K562 (cell line): Measurements from ENCODE around the gene SLC19A3. TPM values are rescaled to one million over a fixed set of nuclear protein-coding genes. Genes with fewer than 3 reads are reported as not detected.
A peak's percentile ranks its signal among the peaks of the same experiment; 100 is the strongest.

ENCODE experiments used
- ATAC-seq: fragments of 200-7000 bp; cut with Tn5 transposase; 3 replicates; pipeline ENCODE4 v1.9.1; 2020; ENCODE audit warnings: moderate library complexity
- Bru-seq: library from RNA; stranded (reverse); fragments of 400-500 nt; gene quantifications from one replicate; lab custom pipeline; 2021; lab: Mats Ljungman, UMichigan
- BruChase-seq, 2 experiments: library from RNA; stranded (reverse); fragments of 400-500 nt; gene quantifications; one replicate each; lab custom pipeline; 2021; lab: Mats Ljungman, UMichigan
- BruUV-seq: library from RNA; stranded (reverse); fragments of 400-500 nt; replicated peaks from 2 replicates; lab custom pipeline; 2021; lab: Mats Ljungman, UMichigan
- CTCF ChIA-PET: fragments of 300-600 bp; formaldehyde crosslinking; extraction: SDS; loops from one replicate; lab custom pipeline; 2021; ENCODE audit warnings: low intra/inter-chr PET ratio; lab: Yijun Ruan, JAX
- POLR2A ChIA-PET: fragments of 300-600, 350-650 bp; sonication (Branson Sonifier 250); formaldehyde crosslinking; extraction: SDS; loops from one replicate; lab custom pipeline; 2021; ENCODE audit warnings: antibody characterized with exemption, inconsistent platforms; lab: Yijun Ruan, JAX
- DNase-seq, 4 experiments: peaks; one replicate each; pipeline versions ENCODE4 v3.0.0 to v3.0.0-alpha.2; 2011 to 2018; ENCODE audit warnings: low spot score in 3 of 4, mixed read lengths in 3 of 4; ENCODE audit errors: extremely low read depth in 1 of 4
- FAIRE-seq: peaks from 2 replicates; lab custom pipeline; 2011; peaks lifted over from hg19 to GRCh38; lab: Jason Lieb, UNC
- H2AFZ ChIP-seq: 2 replicates; pipeline ENCODE4 v1.6.0; 2011; ENCODE audit warnings: low read depth, low read length, control low read depth, inconsistent platforms
- H3K27ac ChIP-seq: fragments of 200-600 bp; 3 replicates; pipeline ENCODE4 v1.8.0; 2011; ENCODE audit warnings: low read depth, mild to moderate bottlenecking, control low read depth, inconsistent platforms, low read length, moderate library complexity, mixed read lengths; ENCODE audit errors: extremely low read depth
- H3K27me3 ChIP-seq, 2 experiments: fragments of 300-600 bp in 1 of 2; 2 replicates in 1 of 2; 3 replicates in 1 of 2; pipeline versions ENCODE4 v1.6.0 to v1.8.0; 2011; ENCODE audit warnings: inconsistent platforms in 2 of 2, low read length in 2 of 2, mild to moderate bottlenecking in 1 of 2, mixed read lengths in 1 of 2, moderate library complexity in 1 of 2; ENCODE audit not compliant: control insufficient read depth in 2 of 2, insufficient read depth in 2 of 2
- H3K36me3 ChIP-seq: fragments of 300-600 bp; 3 replicates; pipeline ENCODE4 v1.8.0; 2011; ENCODE audit warnings: mild to moderate bottlenecking, low read length, inconsistent platforms; ENCODE audit not compliant: control insufficient read depth, insufficient read depth
- H3K4me1 ChIP-seq, 2 experiments: fragments of 200-600 bp in 1 of 2; replicated peaks in 1 of 2; 2 replicates in 1 of 2; 3 replicates in 1 of 2; pipeline versions ENCODE4 v1.5.1 to v1.8.0; 2011; ENCODE audit warnings: inconsistent platforms in 2 of 2, low read length in 2 of 2, mild to moderate bottlenecking in 1 of 2, mixed read lengths in 1 of 2, moderate library complexity in 1 of 2; ENCODE audit not compliant: control insufficient read depth in 2 of 2, insufficient read depth in 2 of 2
- H3K4me2 ChIP-seq: 2 replicates; pipeline ENCODE4 v1.6.1; 2011; ENCODE audit warnings: low read length, control low read depth, inconsistent platforms, mixed read lengths; ENCODE audit not compliant: insufficient read depth
- H3K4me3 ChIP-seq: fragments of 200-600 bp; sonication (generic), shearing (Covaris generic); 2 replicates; pipeline ENCODE4 v1.5.1; 2016; ENCODE audit warnings: control low read depth, inconsistent platforms
- H3K79me2 ChIP-seq: fragments of 200-600 bp; 3 replicates; pipeline ENCODE4 v1.8.0; 2011; ENCODE audit warnings: low read length, inconsistent platforms; ENCODE audit not compliant: control insufficient read depth, insufficient read depth
- H3K9ac ChIP-seq, 2 experiments: 2 replicates each; pipeline versions ENCODE4 v1.6.0 to v1.6.1; 2011; ENCODE audit warnings: low read depth in 2 of 2, low read length in 2 of 2, control low read depth in 1 of 2, inconsistent platforms in 1 of 2, mild to moderate bottlenecking in 1 of 2, mixed read lengths in 1 of 2; ENCODE audit not compliant: insufficient read depth in 1 of 2
- H3K9me1 ChIP-seq: one replicate; pipeline ENCODE4 v1.6.0; 2011; ENCODE audit warnings: inconsistent platforms, mild to moderate bottlenecking, low read length, moderate library complexity; ENCODE audit not compliant: control insufficient read depth, insufficient read depth
- H3K9me3 ChIP-seq: replicated peaks from 2 replicates; pipeline ENCODE4 v1.5.1; 2011; ENCODE audit warnings: low read depth, low read length, inconsistent platforms; ENCODE audit not compliant: control insufficient read depth, insufficient read depth
- H4K20me1 ChIP-seq: replicated peaks from 2 replicates; pipeline ENCODE4 v1.6.1; 2011; ENCODE audit warnings: low read length, inconsistent platforms, mixed read lengths; ENCODE audit not compliant: control insufficient read depth, insufficient read depth
- HNRNPK ChIP-seq: fragments of 200-400 bp; formaldehyde crosslinking; IDR thresholded peaks from one replicate; pipeline ENCODE4 v1.6.1; 2018; ENCODE audit warnings: mild to moderate bottlenecking, low read depth, low read length; ENCODE audit not compliant: poor library complexity, severe bottlenecking
- TAL1 ChIP-seq: fragments of 450-650 bp; IDR thresholded peaks from 2 replicates; pipeline ENCODE4 v1.6.1; 2016; ENCODE audit warnings: mild to moderate bottlenecking
- WHSC1 ChIP-seq: IDR thresholded peaks from one replicate; pipeline ENCODE4 v1.6.1; 2012; ENCODE audit warnings: low read length, control low read depth, inconsistent platforms
- ZC3H8 ChIP-seq: fragments of 450-650 bp; IDR thresholded peaks from 2 replicates; pipeline ENCODE4 v1.6.1; 2017
- ZNF316 ChIP-seq: fragments of 450-650 bp; IDR thresholded peaks from 2 replicates; pipeline ENCODE4 v1.6.1; 2016
- WGBS: fragments of 100-300 bp; shearing (Covaris generic); methylation state at CpG from one replicate; pipeline ENCODE4 v1.1.6; 2016; ENCODE audit warnings: low coverage, mixed read lengths; ENCODE audit not compliant: insufficient coverage; ENCODE audit errors: missing lambda C conversion rate; 5-methylcytosine and 5-hydroxymethylcytosine counted together
- in situ Hi-C: fragments of 300-500 bp; cut with MboI; formaldehyde crosslinking; loops from 4 replicates; pipeline ENCODE4 v1.15.0; 2018; ENCODE audit warnings: inconsistent platforms, mixed read lengths
- intact Hi-C: fragments of 100-400 bp; cut with micrococcal nuclease; formaldehyde crosslinking; loops from 2 replicates; pipeline ENCODE4 v1.14.2; 2022
- long read RNA-seq, 3 experiments: library from polyadenylated mRNA in 2 of 3; library from RNA in 1 of 3; unstranded in 2 of 3; stranded (forward) in 1 of 3; transcript quantifications; one replicate each; pipeline ENCODE4 v2.0.0, GENCODE V29; 2019 to 2022
- polyA minus RNA-seq, 3 experiments: library from RNA; depleted of rRNA, polyadenylated mRNA; stranded (reverse); fragments of >200 nt; gene quantifications; 2 replicates each; pipeline ENCODE4 v1.2.3, GENCODE V29; 2011
- polyA plus RNA-seq, 8 experiments: library from polyadenylated mRNA; depleted of rRNA in 4 of 8; stranded (reverse) in 5 of 8; unstranded in 3 of 8; fragments of >200 nt; fragmentation: Nextera tagmentation in 2 of 8; fragmentation: Illumina TruSeq in 1 of 8; extraction: Ambion mirVana in 2 of 8; extraction: Trizol in 1 of 8; gene quantifications; 2 replicates each; pipeline versions ENCODE4 v1.2.1 to v1.2.3, GENCODE V29; 2011 to 2014; ENCODE audit warnings: inconsistent platforms in 1 of 8, missing spikeins in 1 of 8
- total RNA-seq, 7 experiments: library from RNA; depleted of rRNA in 6 of 7; stranded (reverse); fragments of >200 nt in 6 of 7; fragmentation: Illumina TruSeq in 2 of 7; extraction: Trizol in 2 of 7; gene quantifications; 2 replicates each; pipeline versions ENCODE4 v1.2.1 to v1.2.3, GENCODE V29; 2011 to 2021; ENCODE audit warnings: low replicate concordance in 1 of 7
- TF ChIP-seq, protein P1 (sequence below): fragments of 450-650 bp; IDR thresholded peaks from 2 replicates; pipeline ENCODE4 v1.6.1; 2016; ENCODE audit warnings: low read depth
- TF ChIP-seq, protein P2 (sequence below): sonication (generic); formaldehyde crosslinking; IDR thresholded peaks from 2 replicates; pipeline ENCODE4 v1.8.1; 2023; ENCODE audit warnings: mild to moderate bottlenecking, missing genetic modification reagents

The SLC19A3 gene
- total RNA-seq (2011; cell fraction: chromatin; rRNA removed; ENCODE audit: low replicate concordance) = not detected in 2 replicates
- not detected in 2 replicates for total RNA-seq (2011; cell fraction: nucleolus; rRNA removed)
- total RNA-seq (2011; cell fraction: nucleoplasm; rRNA removed) = not detected in 2 replicates
- total RNA-seq (2014; rRNA removed) (not detected in 2 replicates), total RNA-seq (2014; rRNA removed; fragmentation: Illumina TruSeq; extraction: Trizol) (not detected in 2 replicates), total RNA-seq (2015; rRNA removed; fragmentation: Illumina TruSeq; extraction: Trizol) (not detected in 2 replicates), total RNA-seq (2021) (not detected in 2 replicates), polyA plus RNA-seq (2011; rRNA removed) (not detected in 2 replicates), polyA plus RNA-seq (2014; fragmentation: Illumina TruSeq; extraction: Trizol) (not detected in 2 replicates), polyA plus RNA-seq (2014; fragmentation: Nextera tagmentation; extraction: Ambion mirVana) (not detected), polyA plus RNA-seq (2014; rRNA removed) (not detected in 2 replicates), polyA minus RNA-seq (2011; rRNA and poly(A)+ RNA removed) (not detected in 2 replicates), Bru-seq, nascent RNA (not detected), BruChase-seq, experiment 1, labeled RNA remaining after a 2-hour chase (not detected), BruChase-seq, experiment 2, labeled RNA remaining after a 6-hour chase (not detected)
- not detected in 2 replicates for polyA plus RNA-seq (2011; cell fraction: cytosol; rRNA removed)
- not detected in 2 replicates for polyA plus RNA-seq (2011; cell fraction: nucleus; rRNA removed)
- polyA plus RNA-seq (2012) = not detected in 2 replicates
- polyA minus RNA-seq (2011; cell fraction: cytosol; rRNA and poly(A)+ RNA removed) = not detected in 2 replicates
- not detected in 2 replicates for polyA minus RNA-seq (2011; cell fraction: nucleus; rRNA and poly(A)+ RNA removed)
- long read RNA-seq, experiment 1 = 0 reads
- long read RNA-seq, experiment 2 = 0 reads
- long read RNA-seq, experiment 3 = 0 reads

DNA sequence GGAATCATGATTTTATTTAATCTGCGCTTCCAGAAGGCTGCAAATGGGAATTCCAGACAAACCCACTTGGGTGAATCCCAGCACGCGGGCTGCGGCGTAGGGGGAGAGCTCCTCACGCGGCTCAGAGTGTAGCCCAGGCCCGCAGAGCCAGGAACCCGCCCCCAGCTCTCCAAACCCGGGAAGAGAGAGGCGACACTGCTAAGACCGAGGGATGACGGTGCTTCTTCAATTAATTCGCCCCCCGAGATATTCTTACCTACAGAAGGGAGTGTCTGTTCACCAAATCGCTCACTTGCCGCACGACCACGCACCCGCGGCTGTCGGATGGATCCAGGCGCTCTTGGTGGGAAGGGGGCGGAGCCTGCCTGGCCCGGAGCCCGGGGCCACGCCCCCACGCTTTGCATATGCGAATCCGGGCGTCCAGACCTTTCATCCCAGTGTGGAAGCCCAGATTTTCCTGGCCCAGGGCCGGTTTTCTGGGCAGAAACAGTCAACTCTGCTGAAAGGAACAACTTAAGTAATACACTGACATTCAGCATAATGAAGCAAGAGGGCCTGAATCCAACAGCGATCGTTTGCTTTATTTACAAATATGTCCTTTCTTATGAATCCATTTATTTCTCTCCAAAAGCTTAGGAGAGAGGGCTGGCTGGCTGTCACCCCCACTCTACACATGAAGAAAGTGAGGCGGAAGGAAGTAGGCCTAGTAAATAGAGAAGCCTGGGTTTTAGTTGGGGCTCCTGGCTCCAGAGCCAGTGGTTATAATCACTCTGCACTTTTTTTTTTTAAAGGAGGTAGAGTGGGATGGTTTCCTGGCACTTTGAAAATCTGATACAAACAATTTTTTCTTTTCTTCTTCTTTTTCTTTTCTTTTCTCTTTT is at the start of gene SLC19A3:
SLC19A3 (minus strand) TSS at position 342 of the 881 bp plus-strand sequence. CDS start 15,710 bp downstream, outside the sequence.
- peak; percentile 25 to 66 (median 56) for DNase-seq
- no TSS peak for BruUV-seq
- Histone ChIP-seq H3K4me3 (no peak within 1 kb of the TSS), H2AFZ (no peak within 1 kb of the TSS), H3K27me3 (peaks cover 2 to 23% of the 10 kb centered on the region in 2 experiments; a peak in 3 of 5 replicates), H4K20me1 (no peaks in the 10 kb centered on the region), H3K9me3 (no peaks in the 10 kb centered on the region), H3K79me2 (no peaks in the 10 kb centered on the region), H3K27ac (no peak within 1 kb of the TSS), H3K4me1 (peaks cover 0 to 6% of the 10 kb centered on the region in 2 experiments; a peak in 1 of 5 replicates), H3K36me3 (no peaks in the 10 kb centered on the region), H3K9me1 (no peaks in the 10 kb centered on the region), H3K9ac (no peak within 1 kb of the TSS), H3K4me2 (no peak within 1 kb of the TSS; the same call in 1 of the 2 replicates)
- FAIRE-seq = no peak
- ATAC-seq = peak; percentile 86
- in situ Hi-C loops = no loop called here
- ChIA-PET CTCF (interaction anchor here (0.6 kb wide), 1 partner anchor 27 kb away, joined by 3 read pairs; no protein-coding TSS in a partner anchor), POLR2A (no interaction called here)
- WGBS = 3% methylated on average over 32 of the region's 35 CpGs
- intact Hi-C loops = no loop called here
- TF ChIP-seq, protein P1, sequence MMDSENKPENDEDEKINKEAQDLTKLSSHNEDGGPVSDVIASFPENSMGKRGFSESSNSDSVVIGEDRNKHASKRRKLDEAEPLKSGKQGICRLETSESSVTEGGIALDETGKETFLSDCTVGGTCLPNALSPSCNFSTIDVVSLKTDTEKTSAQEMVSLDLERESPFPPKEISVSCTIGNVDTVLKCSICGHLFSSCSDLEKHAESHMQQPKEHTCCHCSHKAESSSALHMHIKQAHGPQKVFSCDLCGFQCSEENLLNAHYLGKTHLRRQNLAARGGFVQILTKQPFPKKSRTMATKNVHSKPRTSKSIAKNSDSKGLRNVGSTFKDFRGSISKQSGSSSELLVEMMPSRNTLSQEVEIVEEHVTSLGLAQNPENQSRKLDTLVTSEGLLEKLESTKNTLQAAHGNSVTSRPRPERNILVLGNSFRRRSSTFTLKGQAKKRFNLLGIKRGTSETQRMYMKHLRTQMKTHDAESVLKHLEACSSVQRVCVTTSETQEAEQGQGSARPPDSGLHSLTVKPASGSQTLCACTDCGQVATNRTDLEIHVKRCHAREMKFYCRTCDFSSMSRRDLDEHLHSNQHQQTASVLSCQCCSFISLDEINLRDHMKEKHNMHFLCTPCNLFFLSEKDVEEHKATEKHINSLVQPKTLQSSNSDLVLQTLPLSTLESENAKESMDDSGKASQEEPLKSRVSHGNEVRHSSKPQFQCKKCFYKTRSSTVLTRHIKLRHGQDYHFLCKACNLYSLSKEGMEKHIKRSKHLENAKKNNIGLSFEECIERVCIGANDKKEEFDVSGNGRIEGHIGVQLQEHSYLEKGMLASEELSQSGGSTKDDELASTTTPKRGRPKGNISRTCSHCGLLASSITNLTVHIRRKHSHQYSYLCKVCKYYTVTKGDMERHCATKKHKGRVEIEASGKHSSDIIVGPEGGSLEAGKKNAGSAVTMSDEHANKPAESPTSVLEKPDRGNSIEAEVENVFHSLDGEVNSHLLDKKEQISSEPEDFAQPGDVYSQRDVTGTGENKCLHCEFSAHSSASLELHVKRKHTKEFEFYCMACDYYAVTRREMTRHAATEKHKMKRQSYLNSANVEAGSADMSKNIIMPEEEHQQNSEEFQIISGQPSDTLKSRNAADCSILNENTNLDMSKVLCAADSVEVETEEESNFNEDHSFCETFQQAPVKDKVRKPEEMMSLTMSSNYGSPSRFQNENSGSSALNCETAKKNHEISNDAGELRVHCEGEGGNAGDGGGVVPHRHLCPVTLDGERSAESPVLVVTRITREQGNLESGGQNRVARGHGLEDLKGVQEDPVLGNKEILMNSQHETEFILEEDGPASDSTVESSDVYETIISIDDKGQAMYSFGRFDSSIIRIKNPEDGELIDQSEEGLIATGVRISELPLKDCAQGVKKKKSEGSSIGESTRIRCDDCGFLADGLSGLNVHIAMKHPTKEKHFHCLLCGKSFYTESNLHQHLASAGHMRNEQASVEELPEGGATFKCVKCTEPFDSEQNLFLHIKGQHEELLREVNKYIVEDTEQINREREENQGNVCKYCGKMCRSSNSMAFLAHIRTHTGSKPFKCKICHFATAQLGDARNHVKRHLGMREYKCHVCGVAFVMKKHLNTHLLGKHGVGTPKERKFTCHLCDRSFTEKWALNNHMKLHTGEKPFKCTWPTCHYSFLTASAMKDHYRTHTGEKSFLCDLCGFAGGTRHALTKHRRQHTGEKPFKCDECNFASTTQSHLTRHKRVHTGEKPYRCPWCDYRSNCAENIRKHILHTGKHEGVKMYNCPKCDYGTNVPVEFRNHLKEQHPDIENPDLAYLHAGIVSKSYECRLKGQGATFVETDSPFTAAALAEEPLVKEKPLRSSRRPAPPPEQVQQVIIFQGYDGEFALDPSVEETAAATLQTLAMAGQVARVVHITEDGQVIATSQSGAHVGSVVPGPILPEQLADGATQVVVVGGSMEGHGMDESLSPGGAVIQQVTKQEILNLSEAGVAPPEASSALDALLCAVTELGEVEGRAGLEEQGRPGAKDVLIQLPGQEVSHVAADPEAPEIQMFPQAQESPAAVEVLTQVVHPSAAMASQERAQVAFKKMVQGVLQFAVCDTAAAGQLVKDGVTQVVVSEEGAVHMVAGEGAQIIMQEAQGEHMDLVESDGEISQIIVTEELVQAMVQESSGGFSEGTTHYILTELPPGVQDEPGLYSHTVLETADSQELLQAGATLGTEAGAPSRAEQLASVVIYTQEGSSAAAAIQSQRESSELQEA = no peak
- no peak for TF ChIP-seq ZNF316
- TF ChIP-seq TAL1 = no peak
- TF ChIP-seq WHSC1 = no peak
- TF ChIP-seq, protein P2, sequence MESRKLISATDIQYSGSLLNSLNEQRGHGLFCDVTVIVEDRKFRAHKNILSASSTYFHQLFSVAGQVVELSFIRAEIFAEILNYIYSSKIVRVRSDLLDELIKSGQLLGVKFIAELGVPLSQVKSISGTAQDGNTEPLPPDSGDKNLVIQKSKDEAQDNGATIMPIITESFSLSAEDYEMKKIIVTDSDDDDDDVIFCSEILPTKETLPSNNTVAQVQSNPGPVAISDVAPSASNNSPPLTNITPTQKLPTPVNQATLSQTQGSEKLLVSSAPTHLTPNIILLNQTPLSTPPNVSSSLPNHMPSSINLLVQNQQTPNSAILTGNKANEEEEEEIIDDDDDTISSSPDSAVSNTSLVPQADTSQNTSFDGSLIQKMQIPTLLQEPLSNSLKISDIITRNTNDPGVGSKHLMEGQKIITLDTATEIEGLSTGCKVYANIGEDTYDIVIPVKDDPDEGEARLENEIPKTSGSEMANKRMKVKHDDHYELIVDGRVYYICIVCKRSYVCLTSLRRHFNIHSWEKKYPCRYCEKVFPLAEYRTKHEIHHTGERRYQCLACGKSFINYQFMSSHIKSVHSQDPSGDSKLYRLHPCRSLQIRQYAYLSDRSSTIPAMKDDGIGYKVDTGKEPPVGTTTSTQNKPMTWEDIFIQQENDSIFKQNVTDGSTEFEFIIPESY (CRISPR knock-in tag) = no peak
- TF ChIP-seq ZC3H8 = no peak
- no peak for TF ChIP-seq HNRNPK
